K562 (cell line): Measurements from ENCODE around the gene PTGR3. TPM values are rescaled to one million over a fixed set of nuclear protein-coding genes. Genes with fewer than 3 reads are reported as not detected.

Experiments used
- ATAC-seq: fragments of 200-7000 bp; cut with Tn5 transposase; 3 replicates; pipeline ENCODE4 v1.9.1; 2020; ENCODE audit warnings: moderate library complexity
- BruUV-seq: library from RNA; stranded (reverse); fragments of 400-500 nt; replicated peaks from 2 replicates; lab custom pipeline; 2021; lab: Mats Ljungman, UMichigan
- CTCF ChIA-PET: fragments of 300-600 bp; formaldehyde crosslinking; extraction: SDS; loops from one replicate; lab custom pipeline; 2021; ENCODE audit warnings: low intra/inter-chr PET ratio; lab: Yijun Ruan, JAX
- POLR2A ChIA-PET: fragments of 300-600, 350-650 bp; sonication (Branson Sonifier 250); formaldehyde crosslinking; extraction: SDS; loops from one replicate; lab custom pipeline; 2021; ENCODE audit warnings: antibody characterized with exemption, inconsistent platforms; lab: Yijun Ruan, JAX
- DNase-seq, 4 experiments: peaks; one replicate each; pipeline versions ENCODE4 v3.0.0 to v3.0.0-alpha.2; 2011 to 2018; ENCODE audit warnings: low spot score in 3 of 4, mixed read lengths in 3 of 4; ENCODE audit errors: extremely low read depth in 1 of 4
- FAIRE-seq: peaks from 2 replicates; lab custom pipeline; 2011; peaks lifted over from hg19 to GRCh38; lab: Jason Lieb, UNC
- H2AFZ ChIP-seq: 2 replicates; pipeline ENCODE4 v1.6.0; 2011; ENCODE audit warnings: low read depth, low read length, control low read depth, inconsistent platforms
- H3K27ac ChIP-seq: fragments of 200-600 bp; 3 replicates; pipeline ENCODE4 v1.8.0; 2011; ENCODE audit warnings: low read depth, mild to moderate bottlenecking, control low read depth, inconsistent platforms, low read length, moderate library complexity, mixed read lengths; ENCODE audit errors: extremely low read depth
- H3K27me3 ChIP-seq, 2 experiments: fragments of 300-600 bp in 1 of 2; 2 replicates in 1 of 2; 3 replicates in 1 of 2; pipeline versions ENCODE4 v1.6.0 to v1.8.0; 2011; ENCODE audit warnings: inconsistent platforms in 2 of 2, low read length in 2 of 2, mild to moderate bottlenecking in 1 of 2, mixed read lengths in 1 of 2, moderate library complexity in 1 of 2; ENCODE audit not compliant: control insufficient read depth in 2 of 2, insufficient read depth in 2 of 2
- H3K36me3 ChIP-seq: fragments of 300-600 bp; 3 replicates; pipeline ENCODE4 v1.8.0; 2011; ENCODE audit warnings: mild to moderate bottlenecking, low read length, inconsistent platforms; ENCODE audit not compliant: control insufficient read depth, insufficient read depth
- H3K4me1 ChIP-seq, 2 experiments: fragments of 200-600 bp in 1 of 2; replicated peaks in 1 of 2; 2 replicates in 1 of 2; 3 replicates in 1 of 2; pipeline versions ENCODE4 v1.5.1 to v1.8.0; 2011; ENCODE audit warnings: inconsistent platforms in 2 of 2, low read length in 2 of 2, mild to moderate bottlenecking in 1 of 2, mixed read lengths in 1 of 2, moderate library complexity in 1 of 2; ENCODE audit not compliant: control insufficient read depth in 2 of 2, insufficient read depth in 2 of 2
- H3K4me2 ChIP-seq: 2 replicates; pipeline ENCODE4 v1.6.1; 2011; ENCODE audit warnings: low read length, control low read depth, inconsistent platforms, mixed read lengths; ENCODE audit not compliant: insufficient read depth
- H3K4me3 ChIP-seq: fragments of 200-600 bp; sonication (generic), shearing (Covaris generic); 2 replicates; pipeline ENCODE4 v1.5.1; 2016; ENCODE audit warnings: control low read depth, inconsistent platforms
- H3K79me2 ChIP-seq: fragments of 200-600 bp; 3 replicates; pipeline ENCODE4 v1.8.0; 2011; ENCODE audit warnings: low read length, inconsistent platforms; ENCODE audit not compliant: control insufficient read depth, insufficient read depth
- H3K9ac ChIP-seq, 2 experiments: 2 replicates each; pipeline versions ENCODE4 v1.6.0 to v1.6.1; 2011; ENCODE audit warnings: low read depth in 2 of 2, low read length in 2 of 2, control low read depth in 1 of 2, inconsistent platforms in 1 of 2, mild to moderate bottlenecking in 1 of 2, mixed read lengths in 1 of 2; ENCODE audit not compliant: insufficient read depth in 1 of 2
- H3K9me1 ChIP-seq: one replicate; pipeline ENCODE4 v1.6.0; 2011; ENCODE audit warnings: inconsistent platforms, mild to moderate bottlenecking, low read length, moderate library complexity; ENCODE audit not compliant: control insufficient read depth, insufficient read depth
- H3K9me3 ChIP-seq: replicated peaks from 2 replicates; pipeline ENCODE4 v1.5.1; 2011; ENCODE audit warnings: low read depth, low read length, inconsistent platforms; ENCODE audit not compliant: control insufficient read depth, insufficient read depth
- H4K20me1 ChIP-seq: replicated peaks from 2 replicates; pipeline ENCODE4 v1.6.1; 2011; ENCODE audit warnings: low read length, inconsistent platforms, mixed read lengths; ENCODE audit not compliant: control insufficient read depth, insufficient read depth
- MEIS2 ChIP-seq: fragments of 450-650 bp; IDR thresholded peaks from 2 replicates; pipeline ENCODE4 v1.6.1; 2014; ENCODE audit warnings: mild to moderate bottlenecking; ENCODE audit not compliant: partially characterized antibody
- RAD21 ChIP-seq, 2 experiments: fragments of 250-450 bp in 1 of 2; fragments of 450-650 bp in 1 of 2; sonication (Bioruptor Pico) in 1 of 2; formaldehyde crosslinking in 1 of 2; IDR thresholded peaks in 1 of 2; conservative IDR thresholded peaks in 1 of 2; 2 replicates each; pipeline versions ENCODE4 v1.4.0 to v1.8.0; 2020 to 2022; ENCODE audit warnings: mild to moderate bottlenecking in 2 of 2, moderate library complexity in 1 of 2
- SUPT5H ChIP-seq: fragments of 450-650 bp; IDR thresholded peaks from 2 replicates; pipeline ENCODE4 v1.6.1; 2016
- ZBTB1 ChIP-seq: sonication (generic); formaldehyde crosslinking; IDR thresholded peaks from 2 replicates; pipeline ENCODE4 v1.8.1; 2023; ENCODE audit warnings: missing genetic modification reagents, low read depth, mild to moderate bottlenecking, borderline replicate concordance
- WGBS: fragments of 100-300 bp; shearing (Covaris generic); methylation state at CpG from one replicate; pipeline ENCODE4 v1.1.6; 2016; ENCODE audit warnings: low coverage, mixed read lengths; ENCODE audit not compliant: insufficient coverage; ENCODE audit errors: missing lambda C conversion rate; 5-methylcytosine and 5-hydroxymethylcytosine counted together
- in situ Hi-C: fragments of 300-500 bp; cut with MboI; formaldehyde crosslinking; loops from 4 replicates; pipeline ENCODE4 v1.15.0; 2018; ENCODE audit warnings: inconsistent platforms, mixed read lengths
- intact Hi-C: fragments of 100-400 bp; cut with micrococcal nuclease; formaldehyde crosslinking; loops from 2 replicates; pipeline ENCODE4 v1.14.2; 2022
- polyA plus RNA-seq, 8 experiments: library from polyadenylated mRNA; depleted of rRNA in 4 of 8; stranded (reverse) in 5 of 8; unstranded in 3 of 8; fragments of >200 nt; fragmentation: Nextera tagmentation in 2 of 8; fragmentation: Illumina TruSeq in 1 of 8; extraction: Ambion mirVana in 2 of 8; extraction: Trizol in 1 of 8; gene quantifications; 2 replicates each; pipeline versions ENCODE4 v1.2.1 to v1.2.3, GENCODE V29; 2011 to 2014; ENCODE audit warnings: inconsistent platforms in 1 of 8, missing spikeins in 1 of 8
- total RNA-seq, 7 experiments: library from RNA; depleted of rRNA in 6 of 7; stranded (reverse); fragments of >200 nt in 6 of 7; fragmentation: Illumina TruSeq in 2 of 7; extraction: Trizol in 2 of 7; gene quantifications; 2 replicates each; pipeline versions ENCODE4 v1.2.1 to v1.2.3, GENCODE V29; 2011 to 2021; ENCODE audit warnings: low replicate concordance in 1 of 7
- TF ChIP-seq, protein P1 (sequence below): fragments of 450-650 bp; IDR thresholded peaks from 2 replicates; pipeline ENCODE4 v1.6.1; 2016
- TF ChIP-seq, protein P2 (sequence below), 2 experiments: IDR thresholded peaks in 1 of 2; conservative IDR thresholded peaks in 1 of 2; 2 replicates each; pipeline ENCODE4 v1.6.1; 2016; ENCODE audit warnings: low read depth in 2 of 2, mild to moderate bottlenecking in 1 of 2, missing compliant biosample characterization in 1 of 2, missing genetic modification characterization in 1 of 2, moderate library complexity in 1 of 2
- TF ChIP-seq, protein P3 (sequence below): fragments of 450-650 bp; conservative IDR thresholded peaks from 2 replicates; pipeline ENCODE4 v1.6.1; 2016; ENCODE audit warnings: missing genetic modification characterization, low read depth, mild to moderate bottlenecking, missing compliant biosample characterization, moderate library complexity
- TF ChIP-seq, protein P4 (sequence below): fragments of 450-650 bp; formaldehyde crosslinking; IDR thresholded peaks from 2 replicates; pipeline ENCODE4 v1.4.0; 2020; ENCODE audit warnings: mild to moderate bottlenecking

The PTGR3 gene
- total and polyA plus RNA-seq, 9 of the 15 experiments (the other 6 are each of a cell fraction or from before 2014, with no cell fraction given), result 4.1 to 32.3 (median 15.3) TPM

DNA sequence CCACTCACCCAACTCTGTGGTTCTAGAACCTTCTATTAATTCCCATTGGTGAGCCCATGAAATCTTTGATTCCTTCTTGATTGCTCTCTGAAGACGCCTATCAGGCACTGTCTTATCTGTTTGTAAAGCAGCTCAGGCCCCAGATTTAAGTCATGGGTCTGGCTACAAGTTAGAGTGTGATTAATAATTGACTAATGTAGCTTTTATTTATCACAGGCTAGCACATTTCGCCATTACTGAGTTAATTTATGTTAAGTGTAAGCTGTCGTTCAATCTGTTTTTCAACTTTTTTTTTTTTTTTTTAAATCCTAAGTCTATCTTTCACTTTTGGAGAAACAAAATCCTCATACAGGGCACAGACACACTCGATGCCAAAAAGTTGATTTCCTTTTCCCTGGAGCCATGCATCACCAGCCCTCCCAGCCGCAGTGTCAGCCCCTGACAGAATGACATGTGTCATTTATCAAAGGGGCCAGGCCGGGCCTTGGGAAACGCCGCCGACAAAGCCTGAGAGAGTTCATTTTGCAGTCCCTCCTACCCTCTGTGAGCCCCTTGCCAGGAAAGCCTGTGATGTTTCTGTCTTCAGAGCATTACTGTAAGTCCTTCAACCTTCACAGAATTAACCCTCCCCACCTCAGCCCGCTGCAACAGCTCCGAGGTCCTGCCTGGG, 17.5 kb upstream of the PTGR3 start:
- POLR2A ChIA-PET, result interaction anchor here (1.1 to 1.6 kb wide), 2 partner anchors 10 to 14 kb away, joined by 4 read pairs; no protein-coding TSS in a partner anchor
- Histone ChIP-seq H3K4me3 (no peak overlapping the region), H3K27ac (no peak overlapping the region)

More for the DNA sequence above, 17.5 kb upstream of the PTGR3 start:
- Histone ChIP-seq H3K9me3 (no peaks in the 10 kb centered on the region), H3K9ac (peak overlapping the region in 1 of 2 experiments; percentile 23; a peak in 1 of 4 replicates), H3K27me3 (no peaks in the 10 kb centered on the region), H3K36me3 (no peaks in the 10 kb centered on the region), H3K9me1 (no peaks in the 10 kb centered on the region), H3K4me2 (no peak overlapping the region), H3K79me2 (no peaks in the 10 kb centered on the region; the same call in 2 of the 3 replicates), H2AFZ (no peak overlapping the region), H4K20me1 (no peaks in the 10 kb centered on the region), H3K4me1 (peaks cover 3 to 6% of the 10 kb centered on the region in 2 experiments; a peak in 3 of 5 replicates)
- in situ Hi-C loops, result no loop called here
- intact Hi-C loops, result no loop called here
- FAIRE-seq, result no peak
- CTCF ChIA-PET, result no interaction called here
- peak in 2 of 4 experiments; percentile 25 to 43 for DNase-seq
- peak; percentile 78 for ATAC-seq
- no peak for TF ChIP-seq RAD21 (CRISPR knock-in tag; conservative IDR thresholded peaks at IDR 0.05 in 1 of 2, IDR thresholded peaks at IDR 0.05 in 1 of 2)
- TF ChIP-seq SUPT5H, result no peak
- TF ChIP-seq, protein P1, sequence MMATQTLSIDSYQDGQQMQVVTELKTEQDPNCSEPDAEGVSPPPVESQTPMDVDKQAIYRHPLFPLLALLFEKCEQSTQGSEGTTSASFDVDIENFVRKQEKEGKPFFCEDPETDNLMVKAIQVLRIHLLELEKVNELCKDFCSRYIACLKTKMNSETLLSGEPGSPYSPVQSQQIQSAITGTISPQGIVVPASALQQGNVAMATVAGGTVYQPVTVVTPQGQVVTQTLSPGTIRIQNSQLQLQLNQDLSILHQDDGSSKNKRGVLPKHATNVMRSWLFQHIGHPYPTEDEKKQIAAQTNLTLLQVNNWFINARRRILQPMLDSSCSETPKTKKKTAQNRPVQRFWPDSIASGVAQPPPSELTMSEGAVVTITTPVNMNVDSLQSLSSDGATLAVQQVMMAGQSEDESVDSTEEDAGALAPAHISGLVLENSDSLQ, result peak; percentile 82
- TF ChIP-seq, protein P2, sequence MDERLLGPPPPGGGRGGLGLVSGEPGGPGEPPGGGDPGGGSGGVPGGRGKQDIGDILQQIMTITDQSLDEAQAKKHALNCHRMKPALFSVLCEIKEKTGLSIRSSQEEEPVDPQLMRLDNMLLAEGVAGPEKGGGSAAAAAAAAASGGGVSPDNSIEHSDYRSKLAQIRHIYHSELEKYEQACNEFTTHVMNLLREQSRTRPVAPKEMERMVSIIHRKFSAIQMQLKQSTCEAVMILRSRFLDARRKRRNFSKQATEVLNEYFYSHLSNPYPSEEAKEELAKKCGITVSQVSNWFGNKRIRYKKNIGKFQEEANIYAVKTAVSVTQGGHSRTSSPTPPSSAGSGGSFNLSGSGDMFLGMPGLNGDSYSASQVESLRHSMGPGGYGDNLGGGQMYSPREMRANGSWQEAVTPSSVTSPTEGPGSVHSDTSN (CRISPR knock-in tag; IDR thresholded peaks at IDR 0.05; ENCODE audit: low read depth), result no peak
- TF ChIP-seq, protein P2 (tag; conservative IDR thresholded peaks at IDR 0.05; ENCODE audit: low read depth), result peak; percentile 95
- peak; percentile 94 for TF ChIP-seq MEIS2
- TF ChIP-seq ZBTB1 (CRISPR knock-in tag), result no peak
- TF ChIP-seq, protein P3, sequence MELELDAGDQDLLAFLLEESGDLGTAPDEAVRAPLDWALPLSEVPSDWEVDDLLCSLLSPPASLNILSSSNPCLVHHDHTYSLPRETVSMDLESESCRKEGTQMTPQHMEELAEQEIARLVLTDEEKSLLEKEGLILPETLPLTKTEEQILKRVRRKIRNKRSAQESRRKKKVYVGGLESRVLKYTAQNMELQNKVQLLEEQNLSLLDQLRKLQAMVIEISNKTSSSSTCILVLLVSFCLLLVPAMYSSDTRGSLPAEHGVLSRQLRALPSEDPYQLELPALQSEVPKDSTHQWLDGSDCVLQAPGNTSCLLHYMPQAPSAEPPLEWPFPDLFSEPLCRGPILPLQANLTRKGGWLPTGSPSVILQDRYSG (tag), result no peak
- TF ChIP-seq, protein P4, sequence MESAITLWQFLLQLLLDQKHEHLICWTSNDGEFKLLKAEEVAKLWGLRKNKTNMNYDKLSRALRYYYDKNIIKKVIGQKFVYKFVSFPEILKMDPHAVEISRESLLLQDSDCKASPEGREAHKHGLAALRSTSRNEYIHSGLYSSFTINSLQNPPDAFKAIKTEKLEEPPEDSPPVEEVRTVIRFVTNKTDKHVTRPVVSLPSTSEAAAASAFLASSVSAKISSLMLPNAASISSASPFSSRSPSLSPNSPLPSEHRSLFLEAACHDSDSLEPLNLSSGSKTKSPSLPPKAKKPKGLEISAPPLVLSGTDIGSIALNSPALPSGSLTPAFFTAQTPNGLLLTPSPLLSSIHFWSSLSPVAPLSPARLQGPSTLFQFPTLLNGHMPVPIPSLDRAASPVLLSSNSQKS (CRISPR knock-in tag), result no peak
- BruUV-seq, result no TSS peak
- 29% methylated on average over 11 of the region's 11 CpGs for WGBS
